GM12878 (cell line): Measurements from ENCODE around the gene DNAJC5. TPM values are rescaled to one million over a fixed set of nuclear protein-coding genes. Genes with fewer than 3 reads are reported as not detected.

Experiments used
- ASH2L ChIP-seq: fragments of 300-600, 200-600 bp; sonication (generic); IDR thresholded peaks from 2 replicates; pipeline ENCODE4 v1.6.1; 2017; ENCODE audit warnings: low read depth, mild to moderate bottlenecking, borderline replicate concordance
- BACH1 ChIP-seq: fragments of 450-650 bp; IDR thresholded peaks from 2 replicates; pipeline ENCODE4 v1.6.1; 2017; ENCODE audit warnings: mild to moderate bottlenecking, borderline replicate concordance
- CBFB ChIP-seq: IDR thresholded peaks from 2 replicates; pipeline ENCODE4 v1.6.1; 2016; ENCODE audit warnings: antibody characterized with exemption, low read depth
- CHD1 ChIP-seq: IDR thresholded peaks from 2 replicates; pipeline ENCODE4 v1.6.1; 2012; ENCODE audit warnings: low read depth, low read length, improper control_type of control experiment
- CREM ChIP-seq: IDR thresholded peaks from 2 replicates; pipeline ENCODE4 v1.6.1; 2014; ENCODE audit warnings: antibody characterized with exemption, low read depth
- EED ChIP-seq: sonication (generic); IDR thresholded peaks from 2 replicates; pipeline ENCODE4 v1.6.1; 2016; ENCODE audit warnings: antibody characterized with exemption, low read depth
- HDAC6 ChIP-seq: fragments of 200-600 bp; sonication (generic); IDR thresholded peaks from one replicate; pipeline ENCODE4 v1.8.0; 2017; ENCODE audit warnings: antibody characterized with exemption; ENCODE audit not compliant: unreplicated experiment
- LARP7 ChIP-seq: fragments of 450-650 bp; IDR thresholded peaks from 2 replicates; pipeline ENCODE4 v1.6.1; 2017; ENCODE audit warnings: mild to moderate bottlenecking
- MEF2B ChIP-seq: fragments of 450-650 bp; IDR thresholded peaks from 2 replicates; pipeline ENCODE4 v1.6.1; 2018; ENCODE audit warnings: mild to moderate bottlenecking, moderate library complexity; ENCODE audit not compliant: partially characterized antibody, poor library complexity, severe bottlenecking
- NFXL1 ChIP-seq: fragments of 450-650 bp; IDR thresholded peaks from 2 replicates; pipeline ENCODE4 v1.6.1; 2017; ENCODE audit warnings: antibody characterized with exemption, mild to moderate bottlenecking, borderline replicate concordance
- NRF1 ChIP-seq: conservative IDR thresholded peaks from 2 replicates; pipeline ENCODE4 v1.6.1; 2011; ENCODE audit warnings: mild to moderate bottlenecking, low read depth, low read length, improper control_type of control experiment
- PML ChIP-seq: IDR thresholded peaks from 2 replicates; pipeline ENCODE4 v1.6.1; 2012; ENCODE audit warnings: low read length, inconsistent platforms
- RELA ChIP-seq: fragments of 450-650 bp; IDR thresholded peaks from 2 replicates; pipeline ENCODE4 v1.8.0; 2014; ENCODE audit warnings: borderline replicate concordance; ENCODE audit not compliant: partially characterized antibody
- SMAD1 ChIP-seq: fragments of 450-650 bp; IDR thresholded peaks from 2 replicates; pipeline ENCODE4 v1.6.1; 2018; ENCODE audit warnings: mild to moderate bottlenecking, low read depth; ENCODE audit not compliant: partially characterized antibody
- ZNF217 ChIP-seq: fragments of 450-650 bp; IDR thresholded peaks from 2 replicates; pipeline ENCODE4 v1.6.1; 2017; ENCODE audit warnings: antibody characterized with exemption, mild to moderate bottlenecking
- ZNF622 ChIP-seq: fragments of 450-650 bp; IDR thresholded peaks from 2 replicates; pipeline ENCODE4 v1.6.1; 2017; ENCODE audit warnings: mild to moderate bottlenecking, inconsistent platforms
- polyA plus RNA-seq, 11 experiments: library from polyadenylated mRNA; depleted of rRNA in 4 of 11; unstranded in 6 of 11; stranded (reverse) in 5 of 11; fragments of >200 nt; fragmentation: Nextera tagmentation in 4 of 11; fragmentation: Illumina TruSeq in 1 of 11; extraction: Ambion mirVana in 4 of 11; extraction: Trizol in 1 of 11; gene quantifications; 1 replicate in 1 of 11; 2 replicates in 10 of 11; pipeline versions ENCODE4 v1.2.1 to v1.2.3, GENCODE V29; 2011 to 2016; ENCODE audit warnings: inconsistent platforms in 2 of 11, missing spikeins in 2 of 11, low read depth in 1 of 11
- total RNA-seq, 4 experiments: library from RNA; depleted of rRNA in 3 of 4; stranded (reverse); fragments of >200 nt in 3 of 4; fragmentation: Illumina TruSeq in 1 of 4; extraction: Trizol in 1 of 4; gene quantifications; 2 replicates each; pipeline versions ENCODE4 v1.2.1 to v1.2.3, GENCODE V29; 2013 to 2021
- TF ChIP-seq, protein P1 (sequence below): fragments of 450-650 bp; IDR thresholded peaks from 2 replicates; pipeline ENCODE4 v1.6.1; 2018; ENCODE audit warnings: mild to moderate bottlenecking, low read depth, moderate library complexity; ENCODE audit not compliant: partially characterized antibody
- TF ChIP-seq, protein P2 (sequence below): fragments of 450-650 bp; IDR thresholded peaks from 2 replicates; pipeline ENCODE4 v1.6.1; 2016; ENCODE audit warnings: mild to moderate bottlenecking
- TF ChIP-seq, protein P3 (sequence below): fragments of 450-650 bp; IDR thresholded peaks from 2 replicates; pipeline ENCODE4 v1.6.1; 2016; ENCODE audit warnings: mild to moderate bottlenecking, moderate library complexity, borderline replicate concordance
- TF ChIP-seq, protein P4 (sequence below): fragments of 450-650 bp; IDR thresholded peaks from 2 replicates; pipeline ENCODE4 v1.6.1; 2018; ENCODE audit warnings: borderline replicate concordance, mild to moderate bottlenecking; ENCODE audit not compliant: partially characterized antibody

DNAJC5 gene
- total and polyA plus RNA-seq, 10 of the 15 experiments (the other 5 are each of a cell fraction or from before 2014, with no cell fraction given): 0.69 to 36.8 (median 17.0) TPM

DNA sequence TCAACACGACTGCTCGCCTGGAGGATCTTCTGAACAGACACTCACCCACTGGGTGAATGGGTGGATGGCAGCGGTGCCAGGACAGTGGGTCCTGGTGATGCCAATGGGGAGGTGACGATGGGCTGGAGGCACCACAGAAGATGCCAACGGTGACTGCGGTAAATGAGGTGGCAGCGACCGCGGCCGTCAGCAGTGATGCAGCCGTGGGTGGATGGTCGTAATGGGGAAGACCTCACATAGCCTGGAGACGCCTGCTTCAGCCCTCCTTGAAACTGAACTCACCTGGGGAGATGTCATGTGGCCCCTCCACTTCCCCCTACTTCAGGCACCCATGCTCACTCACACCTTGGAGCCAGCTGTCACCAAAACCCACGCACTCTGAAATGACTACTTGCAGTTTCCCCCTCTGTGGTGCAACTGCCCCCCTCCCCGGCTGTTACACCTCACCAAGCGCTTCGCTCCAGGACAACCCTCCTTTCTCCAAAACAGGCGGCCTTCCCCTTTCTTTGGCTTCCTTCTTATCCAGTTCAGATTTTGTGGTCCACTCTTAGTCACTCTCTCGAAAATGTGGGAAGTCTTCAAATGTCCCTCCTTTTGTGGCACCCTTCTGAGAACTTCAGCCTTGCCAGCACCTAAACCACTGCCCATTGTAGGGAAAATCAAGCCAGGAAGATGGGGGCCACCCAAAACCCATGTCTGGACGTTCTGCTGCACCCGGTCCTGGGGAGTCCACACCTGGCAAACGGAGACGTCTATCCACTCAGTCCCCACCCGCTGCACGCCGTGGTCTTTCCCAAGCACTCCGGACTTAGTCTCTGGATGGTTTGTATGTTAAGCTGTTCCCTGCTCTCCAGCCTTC lies 44.0 kb upstream of the DNAJC5 start (continued):
- TF ChIP-seq, protein P1, sequence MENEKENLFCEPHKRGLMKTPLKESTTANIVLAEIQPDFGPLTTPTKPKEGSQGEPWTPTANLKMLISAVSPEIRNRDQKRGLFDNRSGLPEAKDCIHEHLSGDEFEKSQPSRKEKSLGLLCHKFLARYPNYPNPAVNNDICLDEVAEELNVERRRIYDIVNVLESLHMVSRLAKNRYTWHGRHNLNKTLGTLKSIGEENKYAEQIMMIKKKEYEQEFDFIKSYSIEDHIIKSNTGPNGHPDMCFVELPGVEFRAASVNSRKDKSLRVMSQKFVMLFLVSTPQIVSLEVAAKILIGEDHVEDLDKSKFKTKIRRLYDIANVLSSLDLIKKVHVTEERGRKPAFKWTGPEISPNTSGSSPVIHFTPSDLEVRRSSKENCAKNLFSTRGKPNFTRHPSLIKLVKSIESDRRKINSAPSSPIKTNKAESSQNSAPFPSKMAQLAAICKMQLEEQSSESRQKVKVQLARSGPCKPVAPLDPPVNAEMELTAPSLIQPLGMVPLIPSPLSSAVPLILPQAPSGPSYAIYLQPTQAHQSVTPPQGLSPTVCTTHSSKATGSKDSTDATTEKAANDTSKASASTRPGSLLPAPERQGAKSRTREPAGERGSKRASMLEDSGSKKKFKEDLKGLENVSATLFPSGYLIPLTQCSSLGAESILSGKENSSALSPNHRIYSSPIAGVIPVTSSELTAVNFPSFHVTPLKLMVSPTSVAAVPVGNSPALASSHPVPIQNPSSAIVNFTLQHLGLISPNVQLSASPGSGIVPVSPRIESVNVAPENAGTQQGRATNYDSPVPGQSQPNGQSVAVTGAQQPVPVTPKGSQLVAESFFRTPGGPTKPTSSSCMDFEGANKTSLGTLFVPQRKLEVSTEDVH: peak; percentile 85
- peak; percentile 67 for TF ChIP-seq SMAD1
- TF ChIP-seq LARP7: peak; percentile 89
- TF ChIP-seq CBFB: peak; percentile 87
- no peak for TF ChIP-seq NFXL1
- TF ChIP-seq NRF1: no peak
- peak; percentile 45 for TF ChIP-seq RELA
- peak; percentile 85 for TF ChIP-seq BACH1
- peak; percentile 54; the same call in 1 of the 2 replicates for TF ChIP-seq PML
- no peak for TF ChIP-seq ASH2L
- TF ChIP-seq, protein P2, sequence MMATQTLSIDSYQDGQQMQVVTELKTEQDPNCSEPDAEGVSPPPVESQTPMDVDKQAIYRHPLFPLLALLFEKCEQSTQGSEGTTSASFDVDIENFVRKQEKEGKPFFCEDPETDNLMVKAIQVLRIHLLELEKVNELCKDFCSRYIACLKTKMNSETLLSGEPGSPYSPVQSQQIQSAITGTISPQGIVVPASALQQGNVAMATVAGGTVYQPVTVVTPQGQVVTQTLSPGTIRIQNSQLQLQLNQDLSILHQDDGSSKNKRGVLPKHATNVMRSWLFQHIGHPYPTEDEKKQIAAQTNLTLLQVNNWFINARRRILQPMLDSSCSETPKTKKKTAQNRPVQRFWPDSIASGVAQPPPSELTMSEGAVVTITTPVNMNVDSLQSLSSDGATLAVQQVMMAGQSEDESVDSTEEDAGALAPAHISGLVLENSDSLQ: peak; percentile 80
- TF ChIP-seq EED: peak; percentile 95
- TF ChIP-seq MEF2B: peak; percentile 72
- TF ChIP-seq HDAC6: no peak
- TF ChIP-seq, protein P3, sequence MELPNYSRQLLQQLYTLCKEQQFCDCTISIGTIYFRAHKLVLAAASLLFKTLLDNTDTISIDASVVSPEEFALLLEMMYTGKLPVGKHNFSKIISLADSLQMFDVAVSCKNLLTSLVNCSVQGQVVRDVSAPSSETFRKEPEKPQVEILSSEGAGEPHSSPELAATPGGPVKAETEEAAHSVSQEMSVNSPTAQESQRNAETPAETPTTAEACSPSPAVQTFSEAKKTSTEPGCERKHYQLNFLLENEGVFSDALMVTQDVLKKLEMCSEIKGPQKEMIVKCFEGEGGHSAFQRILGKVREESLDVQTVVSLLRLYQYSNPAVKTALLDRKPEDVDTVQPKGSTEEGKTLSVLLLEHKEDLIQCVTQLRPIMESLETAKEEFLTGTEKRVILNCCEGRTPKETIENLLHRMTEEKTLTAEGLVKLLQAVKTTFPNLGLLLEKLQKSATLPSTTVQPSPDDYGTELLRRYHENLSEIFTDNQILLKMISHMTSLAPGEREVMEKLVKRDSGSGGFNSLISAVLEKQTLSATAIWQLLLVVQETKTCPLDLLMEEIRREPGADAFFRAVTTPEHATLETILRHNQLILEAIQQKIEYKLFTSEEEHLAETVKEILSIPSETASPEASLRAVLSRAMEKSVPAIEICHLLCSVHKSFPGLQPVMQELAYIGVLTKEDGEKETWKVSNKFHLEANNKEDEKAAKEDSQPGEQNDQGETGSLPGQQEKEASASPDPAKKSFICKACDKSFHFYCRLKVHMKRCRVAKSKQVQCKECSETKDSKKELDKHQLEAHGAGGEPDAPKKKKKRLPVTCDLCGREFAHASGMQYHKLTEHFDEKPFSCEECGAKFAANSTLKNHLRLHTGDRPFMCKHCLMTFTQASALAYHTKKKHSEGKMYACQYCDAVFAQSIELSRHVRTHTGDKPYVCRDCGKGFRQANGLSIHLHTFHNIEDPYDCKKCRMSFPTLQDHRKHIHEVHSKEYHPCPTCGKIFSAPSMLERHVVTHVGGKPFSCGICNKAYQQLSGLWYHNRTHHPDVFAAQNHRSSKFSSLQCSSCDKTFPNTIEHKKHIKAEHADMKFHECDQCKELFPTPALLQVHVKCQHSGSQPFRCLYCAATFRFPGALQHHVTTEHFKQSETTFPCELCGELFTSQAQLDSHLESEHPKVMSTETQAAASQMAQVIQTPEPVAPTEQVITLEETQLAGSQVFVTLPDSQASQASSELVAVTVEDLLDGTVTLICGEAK: no peak
- TF ChIP-seq ZNF622: no peak
- no peak for TF ChIP-seq CHD1
- TF ChIP-seq, protein P4, sequence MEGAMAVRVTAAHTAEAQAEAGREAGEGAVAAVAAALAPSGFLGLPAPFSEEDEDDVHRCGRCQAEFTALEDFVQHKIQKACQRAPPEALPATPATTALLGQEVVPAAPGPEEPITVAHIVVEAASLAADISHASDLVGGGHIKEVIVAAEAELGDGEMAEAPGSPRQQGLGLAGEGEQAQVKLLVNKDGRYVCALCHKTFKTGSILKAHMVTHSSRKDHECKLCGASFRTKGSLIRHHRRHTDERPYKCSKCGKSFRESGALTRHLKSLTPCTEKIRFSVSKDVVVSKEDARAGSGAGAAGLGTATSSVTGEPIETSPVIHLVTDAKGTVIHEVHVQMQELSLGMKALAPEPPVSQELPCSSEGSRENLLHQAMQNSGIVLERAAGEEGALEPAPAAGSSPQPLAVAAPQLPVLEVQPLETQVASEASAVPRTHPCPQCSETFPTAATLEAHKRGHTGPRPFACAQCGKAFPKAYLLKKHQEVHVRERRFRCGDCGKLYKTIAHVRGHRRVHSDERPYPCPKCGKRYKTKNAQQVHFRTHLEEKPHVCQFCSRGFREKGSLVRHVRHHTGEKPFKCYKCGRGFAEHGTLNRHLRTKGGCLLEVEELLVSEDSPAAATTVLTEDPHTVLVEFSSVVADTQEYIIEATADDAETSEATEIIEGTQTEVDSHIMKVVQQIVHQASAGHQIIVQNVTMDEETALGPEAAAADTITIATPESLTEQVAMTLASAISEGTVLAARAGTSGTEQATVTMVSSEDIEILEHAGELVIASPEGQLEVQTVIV: peak; percentile 52
- TF ChIP-seq CREM: peak; percentile 92
- peak; percentile 91 for TF ChIP-seq ZNF217
